IMR-90 (cell line): Measurements from ENCODE around the gene TCF7L1.

ENCODE experiments used
- BHLHE40 ChIP-seq: fragments of 150-350 bp; IDR thresholded peaks from 2 replicates; pipeline ENCODE4 v1.6.1; 2016; ENCODE audit warnings: mild to moderate bottlenecking, low read depth, low read length
- CTCF ChIP-seq: conservative IDR thresholded peaks from 2 replicates; pipeline ENCODE4 v1.5.1; 2012; ENCODE audit warnings: mild to moderate bottlenecking, low read depth, low read length, improper control_type of control experiment
- MAFK ChIP-seq: IDR thresholded peaks from 2 replicates; pipeline ENCODE4 v1.6.1; 2012; ENCODE audit warnings: low read depth, low read length, improper control_type of control experiment
- POLR2A ChIP-seq: IDR thresholded peaks from 2 replicates; pipeline ENCODE4 v1.6.1; 2012; ENCODE audit warnings: mild to moderate bottlenecking, low read depth, low read length
- SMC3 ChIP-seq: fragments of 150-350 bp; IDR thresholded peaks from 2 replicates; pipeline ENCODE4 v1.6.1; 2016; ENCODE audit warnings: low read depth, mild to moderate bottlenecking, antibody characterized with exemption, low read length, moderate library complexity

- TF ChIP-seq CTCF (no peak), MAFK (no peak), POLR2A (no peak), SMC3 (no peak), BHLHE40 (no peak)
Measured at GRCh38 chr2:85238607-85239006, 105.4 kb downstream of the TCF7L1 start.
